NCI-H146 treated with DMSO at 0.1 percent for 48 hours (cell line): ENCODE measurements around the gene MAML3.
"Not testable (repeated sequence)": the region's sequence is repeated elsewhere in the genome, so short reads cannot be mapped to it uniquely, and the experiment has no call there.

Source experiments
- DNase-seq: peaks from one replicate; lab custom pipeline; 2025; ENCODE audit not compliant: unreplicated experiment; lab: John Stamatoyannopoulos, UW

The MAML3 gene

GRCh38 chr4:139969635-139970266, 184.2 kb downstream of the MAML3 start:
- DNase-seq: no peak

- no peak for DNase-seq
These were observed 185.2 kb downstream of the MAML3 start for GRCh38 chr4:139968831-139969230.

GRCh38 chr4:139966383-139966782, 187.6 kb downstream of the MAML3 start:
- no peak for DNase-seq

GRCh38 chr4:139965789-139966188, 188.2 kb downstream of the MAML3 start:
- DNase-seq: no peak

- no peak for DNase-seq
These were observed 190.3 kb downstream of the MAML3 start for GRCh38 chr4:139963708-139964107.

- DNase-seq: peak; percentile 84
These were observed 191.8 kb downstream of the MAML3 start for GRCh38 chr4:139962130-139962684.

GRCh38 chr4:139961344-139961946, 192.5 kb downstream of the MAML3 start:
- no peak for DNase-seq

- no peak for DNase-seq
These were observed 194.6 kb downstream of the MAML3 start for GRCh38 chr4:139959396-139959795.

- DNase-seq: peak; percentile 42
These were observed 195.3 kb downstream of the MAML3 start for GRCh38 chr4:139958739-139959098.

GRCh38 chr4:139957986-139958738, 195.8 kb downstream of the MAML3 start:
- DNase-seq: no peak

GRCh38 chr4:139957065-139957464, 196.9 kb downstream of the MAML3 start:
- no peak for DNase-seq

GRCh38 chr4:139956507-139957017, 197.4 kb downstream of the MAML3 start:
- DNase-seq: no peak

GRCh38 chr4:139955600-139955999, 198.4 kb downstream of the MAML3 start:
- no peak for DNase-seq

GRCh38 chr4:139954512-139954911, 199.5 kb downstream of the MAML3 start:
- no peak for DNase-seq

- no peak for DNase-seq
These were observed 203.0 kb downstream of the MAML3 start for GRCh38 chr4:139951021-139951420.

GRCh38 chr4:139950568-139950967, 203.4 kb downstream of the MAML3 start:
- DNase-seq: no peak

GRCh38 chr4:139944916-139945315, 209.1 kb downstream of the MAML3 start:
- not testable (repeated sequence) for DNase-seq

- DNase-seq: no peak
These were observed 210.7 kb downstream of the MAML3 start for GRCh38 chr4:139943277-139943676.

- no peak for DNase-seq
These were observed 211.7 kb downstream of the MAML3 start for GRCh38 chr4:139942241-139942640.

- no peak for DNase-seq
These were observed 213.4 kb downstream of the MAML3 start for GRCh38 chr4:139940600-139940999.

GRCh38 chr4:139938414-139938813, 215.6 kb downstream of the MAML3 start:
- DNase-seq: no peak

GRCh38 chr4:139935911-139936310, 218.1 kb downstream of the MAML3 start:
- DNase-seq: no peak
